Activated T-cell treated with anti-CD3 and anti-CD28 coated beads, Interleukin-2, amount 50 U/mL, for 4 hours (primary cell): Measurements from ENCODE around the gene RNASE8. TPM values are rescaled to one million over a fixed set of nuclear protein-coding genes. Genes with fewer than 3 reads are reported as not detected.
"Not testable (repeated sequence)": the region's sequence is repeated elsewhere in the genome, so short reads cannot be mapped to it uniquely, and the experiment has no call there.

ENCODE experiments used
- ATAC-seq, 2 donors: fragments of 200-7000 bp; cut with Tn5 transposase; one replicate each; pipeline ENCODE4 v1.10.0; 2021
- DNase-seq: peaks from one replicate; pipeline ENCODE4 v3.0.0-alpha.2; 2020
- H3K27me3 Mint-ChIP-seq: one replicate; pipeline ENCODE4 v1.8.0; 2021; ENCODE audit warnings: low read depth, mixed read lengths
- H3K36me3 Mint-ChIP-seq: one replicate; pipeline ENCODE4 v1.8.0; 2022; ENCODE audit warnings: mixed read lengths; ENCODE audit not compliant: insufficient read depth
- H3K4me1 Mint-ChIP-seq: one replicate; pipeline ENCODE4 v1.8.0; 2021; ENCODE audit warnings: low read depth, mixed read lengths
- H3K4me3 Mint-ChIP-seq: one replicate; pipeline ENCODE4 v1.8.0; 2021; ENCODE audit warnings: mild to moderate bottlenecking, moderate library complexity, mixed read lengths
- H3K9me3 Mint-ChIP-seq: one replicate; pipeline ENCODE4 v1.8.0; 2021; ENCODE audit warnings: mixed read lengths
- total RNA-seq, 3 donors: library from RNA; stranded (reverse); gene quantifications; one replicate each; pipeline ENCODE4 v1.2.1, GENCODE V29; 2021

RNASE8 gene
- total RNA-seq, 3 donors from 2014 or later = not detected

GRCh38 chr14:21038441-21039422 lies 18.9 kb upstream of the RNASE8 start:
- DNase-seq = no peak
- H3K9me3 Mint-ChIP-seq = no peaks in the 10 kb centered on the region
- no peak for ATAC-seq
- H3K4me1 Mint-ChIP-seq = peaks cover 2% of the 10 kb centered on the region
- no peak overlapping the region for H3K4me3 Mint-ChIP-seq
- no peaks in the 10 kb centered on the region for H3K36me3 Mint-ChIP-seq
- peaks cover 3% of the 10 kb centered on the region for H3K27me3 Mint-ChIP-seq

GRCh38 chr14:21039585-21040369 lies 17.8 kb upstream of the RNASE8 start:
- peaks cover 9% of the 10 kb centered on the region for H3K4me1 Mint-ChIP-seq
- DNase-seq (no peak), ATAC-seq (peak; percentile 56 to 59)
- H3K27me3 Mint-ChIP-seq = peaks cover 3% of the 10 kb centered on the region
- no peaks in the 10 kb centered on the region for H3K9me3 Mint-ChIP-seq
- no peaks in the 10 kb centered on the region for H3K36me3 Mint-ChIP-seq
- H3K4me3 Mint-ChIP-seq = no peak overlapping the region

GRCh38 chr14:21040370-21040925 lies 17.2 kb upstream of the RNASE8 start:
- H3K36me3 Mint-ChIP-seq = no peaks in the 10 kb centered on the region
- H3K27me3 Mint-ChIP-seq = peaks cover 5% of the 10 kb centered on the region
- ATAC-seq (no peak), DNase-seq (no peak)
- H3K4me1 Mint-ChIP-seq = peaks cover 12% of the 10 kb centered on the region
- no peak overlapping the region for H3K4me3 Mint-ChIP-seq
- no peaks in the 10 kb centered on the region for H3K9me3 Mint-ChIP-seq

GRCh38 chr14:21040941-21041340 lies 16.7 kb upstream of the RNASE8 start:
- ATAC-seq, H3K9me3 Mint-ChIP-seq, H3K36me3 Mint-ChIP-seq, H3K4me3 Mint-ChIP-seq, DNase-seq, H3K27me3 Mint-ChIP-seq: not testable (repeated sequence)
- H3K4me1 Mint-ChIP-seq = peaks cover 12% of the 10 kb centered on the region

GRCh38 chr14:21041676-21042433 lies 15.8 kb upstream of the RNASE8 start, which contains the start of gene RNASE7:
Gene RNASE7, plus strand, starts transcription at chr14:21042362. Its CDS starts 631 bp downstream, at chr14:21042993.
- no peak for DNase-seq
- no peak for ATAC-seq
- Mint-ChIP-seq H3K27me3 (peaks cover 5% of the 10 kb centered on the region), H3K36me3 (no peaks in the 10 kb centered on the region), H3K4me1 (peaks cover 12% of the 10 kb centered on the region), H3K4me3 (no peak within 1 kb of the TSS), H3K9me3 (no peaks in the 10 kb centered on the region)

GRCh38 chr14:21042918-21043317 lies 14.7 kb upstream of the RNASE8 start:
- ATAC-seq (no peak), DNase-seq (no peak)
- H3K4me3 Mint-ChIP-seq = no peak overlapping the region
- H3K36me3 Mint-ChIP-seq = no peaks in the 10 kb centered on the region
- no peaks in the 10 kb centered on the region for H3K9me3 Mint-ChIP-seq
- peaks cover 12% of the 10 kb centered on the region for H3K4me1 Mint-ChIP-seq
- peaks cover 5% of the 10 kb centered on the region for H3K27me3 Mint-ChIP-seq

- no peak for ATAC-seq
These were observed 14.1 kb upstream of the RNASE8 start for GRCh38 chr14:21043387-21043973.

GRCh38 chr14:21043974-21044618 lies 13.5 kb upstream of the RNASE8 start:
- no peaks in the 10 kb centered on the region for H3K9me3 Mint-ChIP-seq
- DNase-seq (no peak), ATAC-seq (no peak)

More at GRCh38 chr14:21043387-21043973, 14.1 kb upstream of the RNASE8 start:
- H3K36me3 Mint-ChIP-seq = no peaks in the 10 kb centered on the region
- peaks cover 7% of the 10 kb centered on the region for H3K27me3 Mint-ChIP-seq
- no peaks in the 10 kb centered on the region for H3K9me3 Mint-ChIP-seq
- no peak for DNase-seq
- peaks cover 12% of the 10 kb centered on the region for H3K4me1 Mint-ChIP-seq
- no peak overlapping the region for H3K4me3 Mint-ChIP-seq

GRCh38 chr14:21047378-21047781 lies 10.2 kb upstream of the RNASE8 start:
- H3K9me3 Mint-ChIP-seq = no peaks in the 10 kb centered on the region
- H3K4me1 Mint-ChIP-seq = peaks cover 12% of the 10 kb centered on the region
- H3K27me3 Mint-ChIP-seq = peaks cover 13% of the 10 kb centered on the region
- no peak overlapping the region for H3K4me3 Mint-ChIP-seq
- ATAC-seq (no peak), DNase-seq (no peak)
- no peaks in the 10 kb centered on the region for H3K36me3 Mint-ChIP-seq

More at GRCh38 chr14:21043974-21044618, 13.5 kb upstream of the RNASE8 start:
- Mint-ChIP-seq H3K36me3 (no peaks in the 10 kb centered on the region), H3K4me3 (no peak overlapping the region), H3K4me1 (peaks cover 12% of the 10 kb centered on the region), H3K27me3 (peaks cover 9% of the 10 kb centered on the region)

- Mint-ChIP-seq H3K27me3 (peaks cover 10% of the 10 kb centered on the region), H3K4me3 (no peak overlapping the region), H3K4me1 (peaks cover 10% of the 10 kb centered on the region), H3K36me3 (no peaks in the 10 kb centered on the region), H3K9me3 (no peaks in the 10 kb centered on the region)
- no peak for ATAC-seq
- no peak for DNase-seq
These were observed 9.0 kb upstream of the RNASE8 start for GRCh38 chr14:21048638-21049037.

GRCh38 chr14:21049271-21049673 lies 8.3 kb upstream of the RNASE8 start:
- Mint-ChIP-seq H3K36me3 (no peaks in the 10 kb centered on the region), H3K4me1 (peaks cover 8% of the 10 kb centered on the region), H3K9me3 (no peaks in the 10 kb centered on the region), H3K4me3 (no peak overlapping the region), H3K27me3 (peaks cover 10% of the 10 kb centered on the region)
- no peak for ATAC-seq
- DNase-seq = no peak

GRCh38 chr14:21050597-21050996 lies 7.0 kb upstream of the RNASE8 start:
- Mint-ChIP-seq H3K9me3 (no peaks in the 10 kb centered on the region), H3K4me1 (no peaks in the 10 kb centered on the region), H3K27me3 (peaks cover 8% of the 10 kb centered on the region), H3K36me3 (no peaks in the 10 kb centered on the region), H3K4me3 (no peak overlapping the region)
- ATAC-seq (no peak), DNase-seq (no peak)
